HG02885 (cell line): ENCODE results near the gene DAW1.
"Not testable (repeated sequence)": the region's sequence is repeated elsewhere in the genome, so short reads cannot be mapped to it uniquely, and the experiment has no call there.

Source experiments
- ATAC-seq: cut with Tn5 transposase; IDR thresholded peaks from one replicate; pipeline ENCODE4 v1.9.1; 2021; ENCODE audit warnings: mild to moderate bottlenecking; ENCODE audit not compliant: unreplicated experiment, poor library complexity

DAW1 gene, protein sequence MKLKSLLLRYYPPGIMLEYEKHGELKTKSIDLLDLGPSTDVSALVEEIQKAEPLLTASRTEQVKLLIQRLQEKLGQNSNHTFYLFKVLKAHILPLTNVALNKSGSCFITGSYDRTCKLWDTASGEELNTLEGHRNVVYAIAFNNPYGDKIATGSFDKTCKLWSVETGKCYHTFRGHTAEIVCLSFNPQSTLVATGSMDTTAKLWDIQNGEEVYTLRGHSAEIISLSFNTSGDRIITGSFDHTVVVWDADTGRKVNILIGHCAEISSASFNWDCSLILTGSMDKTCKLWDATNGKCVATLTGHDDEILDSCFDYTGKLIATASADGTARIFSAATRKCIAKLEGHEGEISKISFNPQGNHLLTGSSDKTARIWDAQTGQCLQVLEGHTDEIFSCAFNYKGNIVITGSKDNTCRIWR

GRCh38 chr2:227871375-227871791 lies at the start of gene DAW1:
TSS of gene DAW1 (plus strand) at chr2:227871631. CDS start at chr2:227871690, 59 bp downstream.
- ATAC-seq: peak; percentile 64

DNA sequence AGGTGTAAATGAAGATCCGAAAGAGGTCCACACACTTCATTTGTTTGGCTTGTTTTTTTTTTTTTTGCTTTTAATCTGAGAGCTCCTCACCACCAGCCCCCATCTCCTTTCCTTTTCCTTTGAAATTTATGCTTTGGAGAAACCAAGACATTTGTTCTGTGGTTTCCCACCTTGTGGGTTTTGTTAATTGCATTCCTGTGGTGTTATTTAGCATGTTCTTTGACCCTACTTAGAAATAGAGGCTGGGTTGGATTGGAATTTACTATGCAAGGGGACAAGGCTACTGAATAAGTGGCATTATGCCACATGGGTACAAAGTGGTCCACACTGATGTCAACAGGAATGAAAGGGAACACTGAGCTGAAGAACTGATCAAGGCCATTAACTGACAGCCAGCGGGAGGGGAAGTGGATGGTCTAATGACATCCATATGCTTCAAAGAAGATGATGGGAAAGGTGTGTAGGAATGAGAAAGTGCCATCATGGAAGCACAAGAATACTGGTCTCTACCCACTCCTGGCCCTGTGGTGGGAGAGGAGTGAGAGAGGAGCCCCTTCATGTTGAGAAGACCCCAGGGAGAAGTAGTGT lies 48.9 kb upstream of the DAW1 start:
- ATAC-seq: no peak

DNA sequence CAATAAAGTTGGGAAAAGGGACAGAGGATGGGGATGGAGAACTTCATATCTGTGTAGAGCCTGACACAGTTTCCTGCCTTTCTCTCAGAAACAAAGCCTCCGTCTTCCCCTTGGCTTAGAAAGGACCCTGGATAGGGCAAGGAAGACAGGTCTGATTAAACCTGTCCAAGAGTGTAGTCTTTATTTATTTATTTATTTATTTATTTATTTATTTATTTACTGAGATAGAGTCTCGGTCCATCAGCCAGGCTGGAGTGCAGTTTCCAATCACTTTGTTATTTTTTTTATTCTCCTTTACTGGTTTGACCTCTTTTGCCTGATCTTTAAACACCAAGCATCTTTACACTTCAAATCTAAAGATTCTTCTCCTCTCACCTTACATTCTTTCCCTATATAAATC lies 47.5 kb upstream of the DAW1 start:
- no peak for ATAC-seq

DNA sequence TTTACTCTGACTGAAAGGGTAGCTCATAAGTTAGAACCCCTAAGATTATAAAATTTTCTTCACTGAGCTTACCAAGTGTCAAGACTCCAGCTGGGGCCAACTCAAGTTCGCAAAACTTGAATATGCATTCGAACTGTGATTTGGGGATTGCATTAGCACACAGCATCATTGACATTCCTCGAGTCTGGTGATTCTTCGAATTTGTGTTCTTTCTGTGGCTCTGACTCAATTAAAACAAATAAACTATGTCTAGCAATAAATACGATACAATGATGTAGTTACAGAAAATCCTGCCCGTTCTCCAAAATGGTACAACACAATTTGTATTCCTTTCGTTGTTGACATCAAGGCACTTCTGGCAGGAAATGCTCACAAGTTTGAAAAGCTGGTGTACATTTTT lies 46.7 kb upstream of the DAW1 start:
- ATAC-seq: no peak

GRCh38 chr2:227826019-227826521 lies 45.4 kb upstream of the DAW1 start:
- no peak for ATAC-seq

GRCh38 chr2:227826563-227826962 lies 44.9 kb upstream of the DAW1 start:
- no peak for ATAC-seq

GRCh38 chr2:227827143-227827542 lies 44.3 kb upstream of the DAW1 start:
- ATAC-seq: no peak

DNA sequence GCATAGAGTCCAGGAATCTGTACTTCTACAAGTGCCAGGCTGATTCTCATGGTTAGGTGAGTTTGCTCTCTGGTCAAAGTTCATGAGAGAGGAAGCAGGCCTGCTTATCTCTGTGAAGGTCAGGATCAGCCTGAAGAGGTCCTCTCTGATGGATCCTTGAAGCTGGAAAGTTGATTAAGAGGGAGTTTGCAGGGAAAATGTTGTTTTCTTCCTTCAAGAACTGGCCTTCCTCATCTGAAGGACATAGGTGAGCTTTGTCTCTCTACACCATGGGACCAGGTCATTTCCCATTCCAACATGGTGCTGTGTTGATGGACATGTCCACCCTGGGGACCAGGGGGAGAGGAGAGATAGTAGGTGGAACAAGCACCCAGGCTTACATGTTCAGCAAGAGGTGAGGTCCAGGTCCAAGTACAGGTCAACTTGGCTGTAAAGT lies 42.9 kb upstream of the DAW1 start:
- no peak for ATAC-seq

GRCh38 chr2:227829337-227829736 lies 42.1 kb upstream of the DAW1 start:
- ATAC-seq: no peak

GRCh38 chr2:227834423-227834822 lies 37.0 kb upstream of the DAW1 start:
- no peak for ATAC-seq

DNA sequence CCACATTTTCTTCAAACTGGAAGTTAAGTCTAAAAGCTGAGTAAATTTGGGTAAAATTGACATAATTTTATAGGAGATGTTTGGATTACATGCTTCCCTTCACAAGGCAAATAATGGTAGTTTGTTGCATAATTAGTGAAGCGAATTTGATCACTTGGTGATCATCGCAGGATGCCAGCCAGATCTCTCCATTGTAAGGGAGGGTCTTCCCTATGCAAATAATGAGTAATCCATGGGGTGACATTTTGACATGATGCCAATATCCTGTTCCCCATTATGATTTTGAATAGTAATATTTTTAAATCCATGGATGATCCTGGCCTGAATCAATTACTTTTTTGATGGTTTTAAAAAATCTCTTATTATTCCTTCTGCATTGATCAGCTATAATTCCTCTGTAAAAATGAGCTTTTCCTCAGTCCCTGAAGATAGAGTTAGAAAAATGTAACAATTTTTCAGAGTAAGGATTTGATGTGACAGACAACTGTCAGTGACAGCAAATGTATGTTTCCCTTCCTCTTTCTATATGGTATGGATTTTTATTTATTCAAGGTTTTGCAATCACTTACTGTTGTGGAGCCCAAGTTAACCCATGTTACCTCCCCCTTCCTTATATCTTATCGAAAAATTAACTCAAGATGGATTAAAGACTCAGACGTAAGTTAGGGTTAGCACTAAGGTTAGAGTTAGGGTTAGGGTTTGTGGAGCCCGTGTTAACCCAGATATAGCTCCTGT lies 36.3 kb upstream of the DAW1 start:
- ATAC-seq: no peak

DNA sequence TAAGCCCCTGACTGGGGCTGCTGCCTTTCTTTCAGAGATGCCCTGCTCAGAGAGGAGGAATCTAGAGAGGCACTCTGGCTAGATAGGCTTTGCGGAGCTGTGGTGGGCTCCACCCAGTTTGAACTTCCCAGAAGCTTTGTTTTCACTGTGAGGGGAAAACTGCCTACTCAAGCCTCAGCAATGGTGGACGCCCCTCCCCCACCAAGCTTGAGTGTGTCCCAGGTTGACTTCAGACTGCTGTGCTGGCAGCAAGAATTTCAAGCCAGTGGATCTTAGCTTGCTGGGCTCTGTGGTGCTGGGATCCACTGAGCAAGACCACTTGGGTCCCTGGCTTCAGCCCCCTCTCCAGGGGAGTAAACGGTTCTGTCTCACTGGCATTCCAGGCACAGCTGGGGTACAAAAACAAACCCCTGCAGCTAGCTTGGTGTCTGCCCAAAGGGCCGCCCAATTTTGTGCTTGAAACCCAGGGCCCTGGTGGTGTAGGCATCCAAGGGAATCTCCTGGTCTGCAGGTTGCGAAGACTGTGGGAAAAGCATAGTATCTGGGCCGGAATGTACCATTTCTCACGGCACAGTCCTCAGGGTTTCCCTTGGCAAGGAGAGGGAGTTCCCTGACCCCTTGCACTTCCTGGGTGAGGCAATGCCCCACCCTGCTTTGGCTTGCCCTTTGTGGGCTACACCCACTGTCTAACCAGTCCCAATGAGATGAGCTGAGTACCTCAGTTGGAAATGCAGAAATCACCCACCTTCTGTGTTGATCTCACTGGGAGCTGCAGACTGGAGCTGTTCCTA lies 31.9 kb upstream of the DAW1 start:
- ATAC-seq: not testable (repeated sequence)

- peak; percentile 61 for ATAC-seq
Measured at GRCh38 chr2:227846831-227847230, 24.6 kb upstream of the DAW1 start.

GRCh38 chr2:227848146-227848545 lies 23.3 kb upstream of the DAW1 start:
- ATAC-seq: peak; percentile 12

DNA sequence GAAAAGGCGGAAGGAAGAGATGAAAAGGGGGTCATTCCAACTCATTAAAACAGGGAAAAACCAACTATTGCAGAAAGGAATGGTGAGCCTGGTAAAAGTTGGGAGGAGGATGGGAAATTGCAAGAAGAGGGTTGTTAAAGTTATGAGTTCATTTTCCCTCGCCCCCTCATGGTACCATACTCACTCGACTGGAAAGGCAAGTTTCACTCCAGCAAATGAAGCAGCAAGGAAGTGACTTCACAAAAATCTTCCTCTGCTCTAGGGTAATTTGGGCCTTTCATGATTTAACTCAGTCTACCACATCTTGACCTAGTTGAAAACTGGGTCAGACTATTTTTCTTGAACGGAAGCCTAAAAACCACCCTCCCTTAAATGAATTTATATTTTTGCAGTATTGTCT lies 22.8 kb upstream of the DAW1 start:
- peak; percentile 83 for ATAC-seq

- ATAC-seq: no peak
Measured at GRCh38 chr2:227849906-227850305, 21.5 kb upstream of the DAW1 start.

- no peak for ATAC-seq
Measured at GRCh38 chr2:227853204-227853629, 18.2 kb upstream of the DAW1 start.

DNA sequence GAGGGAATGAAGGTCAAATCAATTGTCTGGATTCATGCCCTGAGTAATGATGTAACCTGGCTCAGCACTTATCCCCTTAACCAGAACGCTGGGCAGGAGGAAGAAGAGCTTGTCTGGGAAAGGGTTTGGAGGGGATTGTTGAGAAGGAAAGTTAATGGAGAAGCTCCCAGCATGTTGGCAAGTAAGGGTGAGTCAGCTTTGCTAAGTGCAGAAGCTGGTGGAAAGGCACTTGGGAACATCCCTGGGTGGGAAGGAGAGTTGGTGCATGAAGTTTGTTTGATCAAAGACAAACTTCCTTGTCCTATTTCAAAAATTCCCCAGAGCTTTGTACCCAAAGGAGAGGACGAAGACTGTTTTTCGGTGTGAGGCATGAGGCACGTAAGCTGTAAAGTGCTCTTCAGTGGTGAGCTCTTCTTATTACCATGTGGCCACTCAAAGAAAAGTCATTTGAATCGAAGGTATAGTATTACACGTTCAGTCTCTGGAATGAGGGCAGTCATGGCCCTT lies 17.6 kb upstream of the DAW1 start:
- ATAC-seq: no peak

DNA sequence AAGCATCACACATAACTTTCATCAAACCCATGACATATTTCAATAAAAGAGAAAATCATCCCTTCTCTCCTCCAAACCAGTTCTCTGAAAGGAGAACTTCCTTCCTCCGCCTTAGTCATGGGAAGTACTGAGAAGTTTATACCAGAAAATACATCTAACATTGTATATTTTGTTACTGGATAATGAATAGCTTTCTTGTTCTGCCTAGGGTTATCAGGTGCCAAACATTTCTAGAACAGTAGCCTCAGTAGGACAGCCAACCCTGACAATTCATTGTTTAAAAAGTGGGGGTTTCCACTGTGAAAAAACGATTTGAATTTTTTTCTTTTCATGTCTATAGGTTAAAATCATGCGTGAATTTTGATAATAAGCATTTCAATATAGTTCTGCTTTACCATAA lies 16.0 kb upstream of the DAW1 start:
- no peak for ATAC-seq

DNA sequence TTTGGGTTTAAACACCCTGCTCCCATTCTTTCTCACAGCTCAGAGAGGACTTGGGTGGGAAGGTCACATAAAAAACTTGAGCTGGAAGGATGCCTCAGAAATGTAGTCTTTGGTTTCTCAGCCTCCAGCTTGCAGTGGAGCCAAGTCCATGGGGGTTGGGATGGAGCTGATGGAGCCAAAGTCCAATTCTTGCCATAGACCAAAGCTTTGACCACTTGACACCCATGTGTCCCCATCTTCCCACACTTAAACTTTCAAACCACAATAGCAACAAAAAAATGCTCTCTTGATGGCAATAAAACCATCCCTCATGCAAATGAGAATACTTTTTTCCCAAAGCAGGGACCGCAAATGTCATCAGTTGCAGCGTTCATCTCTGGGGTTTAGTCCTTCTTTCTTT lies 14.7 kb upstream of the DAW1 start:
- ATAC-seq: no peak
